Measurements from ENCODE around the gene TTC39B.

- TF ChIP-seq POLR2A (IDR thresholded peaks at IDR 0.05) (no peak), EP300 (IDR thresholded peaks at IDR 0.05) (no peak), CTCF (IDR thresholded peaks at IDR 0.05) (no peak)
Observed at GRCh38 chr9:15116130-15116580, 190.9 kb downstream of the TTC39B start.
